K562 (cell line): Measurements from ENCODE around the gene ZNF544. TPM values are rescaled to one million over a fixed set of nuclear protein-coding genes. Genes with fewer than 3 reads are reported as not detected.

Experiments
- AFF1 ChIP-seq, 2 experiments: fragments of 450-650 bp; IDR thresholded peaks; 2 replicates each; pipeline ENCODE4 v1.6.1; 2018; ENCODE audit warnings: mild to moderate bottlenecking in 2 of 2, low read depth in 1 of 2; ENCODE audit not compliant: partially characterized antibody in 2 of 2
- AFF4 ChIP-seq: sonication (generic); formaldehyde crosslinking; IDR thresholded peaks from 2 replicates; pipeline ENCODE4 v1.8.0; 2023; ENCODE audit warnings: mild to moderate bottlenecking, missing genetic modification reagents
- ARNT ChIP-seq, 2 experiments: fragments of 450-650 bp; IDR thresholded peaks; 2 replicates each; pipeline ENCODE4 v1.6.1; 2016; ENCODE audit warnings: mild to moderate bottlenecking in 1 of 2
- BRF2 ChIP-seq: IDR thresholded peaks from 3 replicates; pipeline ENCODE4 v1.6.1; 2011; ENCODE audit warnings: borderline replicate concordance, mild to moderate bottlenecking; ENCODE audit not compliant: insufficient read length, insufficient read depth
- CEBPB ChIP-seq: fragments of 450-650 bp; IDR thresholded peaks from 2 replicates; pipeline ENCODE4 v1.6.1; 2016; ENCODE audit warnings: missing genetic modification characterization, missing compliant biosample characterization
- ERF ChIP-seq: fragments of 450-650 bp; formaldehyde crosslinking; IDR thresholded peaks from 2 replicates; pipeline ENCODE4 v1.4.0; 2020; ENCODE audit warnings: mild to moderate bottlenecking, mixed read lengths
- HNRNPH1 ChIP-seq: fragments of 200-400 bp; formaldehyde crosslinking; optimal IDR thresholded peaks from 2 replicates; pipeline ENCODE3; 2017; ENCODE audit warnings: low read depth, mild to moderate bottlenecking, low read length, moderate library complexity
- NFIX ChIP-seq: fragments of 250-450 bp; sonication (Bioruptor Pico); IDR thresholded peaks from 2 replicates; pipeline ENCODE4 v1.4.0; 2020; ENCODE audit warnings: low read depth, mild to moderate bottlenecking, moderate library complexity
- RB1 ChIP-seq: fragments of 450-650 bp; IDR thresholded peaks from 2 replicates; pipeline ENCODE4 v1.6.1; 2017; ENCODE audit warnings: low read depth, mild to moderate bottlenecking
- SIN3B ChIP-seq: fragments of 450-650 bp; IDR thresholded peaks from 2 replicates; pipeline ENCODE4 v1.6.1; 2017; ENCODE audit warnings: low read depth, mild to moderate bottlenecking, moderate library complexity
- SRSF7 ChIP-seq: fragments of 200-400 bp; formaldehyde crosslinking; optimal IDR thresholded peaks from 2 replicates; pipeline ENCODE3; 2017; ENCODE audit warnings: mild to moderate bottlenecking, low read depth, low read length
- YY1 ChIP-seq, 3 experiments: IDR thresholded peaks; 2 replicates each; pipeline ENCODE4 v1.6.1; 2011; ENCODE audit warnings: low read length in 2 of 3, mild to moderate bottlenecking in 2 of 3, moderate library complexity in 2 of 3, borderline replicate concordance in 1 of 3, control low read depth in 1 of 3, low read depth in 1 of 3; ENCODE audit not compliant: insufficient read depth in 3 of 3, insufficient replicate concordance in 2 of 3, control insufficient read depth in 1 of 3, insufficient read length in 1 of 3; ENCODE audit errors: extremely low read depth in 1 of 3
- ZKSCAN1 ChIP-seq: fragments of 150-350 bp; IDR thresholded peaks from 2 replicates; pipeline ENCODE4 v1.6.1; 2016; ENCODE audit warnings: low read depth, low read length
- ZNF280A ChIP-seq: fragments of 450-650 bp; IDR thresholded peaks from 2 replicates; pipeline ENCODE4 v1.6.1; 2018; ENCODE audit warnings: mild to moderate bottlenecking, low read depth; ENCODE audit not compliant: partially characterized antibody
- ZNF444 ChIP-seq: fragments of 250-450 bp; sonication (Bioruptor Pico); IDR thresholded peaks from 2 replicates; pipeline ENCODE4 v1.4.0; 2020; ENCODE audit warnings: mild to moderate bottlenecking, moderate library complexity
- ZNF586 ChIP-seq: fragments of 450-650 bp; formaldehyde crosslinking; conservative IDR thresholded peaks from 2 replicates; pipeline ENCODE4 v1.4.0; 2020; ENCODE audit warnings: mild to moderate bottlenecking, moderate library complexity
- polyA plus RNA-seq, 8 experiments: library from polyadenylated mRNA; depleted of rRNA in 4 of 8; stranded (reverse) in 5 of 8; unstranded in 3 of 8; fragments of >200 nt; fragmentation: Nextera tagmentation in 2 of 8; fragmentation: Illumina TruSeq in 1 of 8; extraction: Ambion mirVana in 2 of 8; extraction: Trizol in 1 of 8; gene quantifications; 2 replicates each; pipeline versions ENCODE4 v1.2.1 to v1.2.3, GENCODE V29; 2011 to 2014; ENCODE audit warnings: inconsistent platforms in 1 of 8, missing spikeins in 1 of 8
- total RNA-seq, 7 experiments: library from RNA; depleted of rRNA in 6 of 7; stranded (reverse); fragments of >200 nt in 6 of 7; fragmentation: Illumina TruSeq in 2 of 7; extraction: Trizol in 2 of 7; gene quantifications; 2 replicates each; pipeline versions ENCODE4 v1.2.1 to v1.2.3, GENCODE V29; 2011 to 2021; ENCODE audit warnings: low replicate concordance in 1 of 7

The ZNF544 gene
- total and polyA plus RNA-seq, 9 of the 15 experiments (the other 6 are each of a cell fraction or from before 2014, with no cell fraction given), result 23.6 to 59.0 (median 41.4) TPM

GRCh38 chr19:58278541-58279041 lies 49.9 kb downstream of the ZNF544 start, which contains the start of gene ZNF8 (continued):
- TF ChIP-seq BRF2, result no peak
- TF ChIP-seq ZNF444, result no peak
- peak; percentile 65; the same call in 1 of the 2 replicates for TF ChIP-seq RB1
- TF ChIP-seq HNRNPH1, result no peak
- no peak for TF ChIP-seq ARNT (IDR thresholded peaks at IDR 0.05)
- no peak; the same call in 1 of the 2 replicates for TF ChIP-seq SIN3B
- TF ChIP-seq SRSF7, result no peak
- no peak for TF ChIP-seq ZNF280A
- TF ChIP-seq ERF (CRISPR knock-in tag), result no peak; the same call in 1 of the 2 replicates
- TF ChIP-seq ZKSCAN1, result 0 out of 2 replicates have a peak, but pooled peaks have one; percentile 9
- TF ChIP-seq AFF4, result 0 out of 2 replicates have a peak, but pooled peaks have one; percentile 2
- no peak for TF ChIP-seq NFIX (CRISPR knock-in tag)
- TF ChIP-seq AFF1 (IDR thresholded peaks at IDR 0.05; ENCODE audit: low read depth in 1 of 2, partially characterized antibody in 2 of 2), result peak in 1 of 2 experiments; percentile 77
- no peak for TF ChIP-seq ZNF586 (CRISPR knock-in tag)
- TF ChIP-seq YY1 (IDR thresholded peaks at IDR 0.05; ENCODE audit: borderline replicate concordance in 1 of 3, control insufficient read depth in 1 of 3, extremely low read depth in 1 of 3, insufficient read depth in 3 of 3, insufficient read length in 1 of 3, insufficient replicate concordance in 2 of 3, low read depth in 1 of 3, low read length in 2 of 3), result peak; percentile 92 to 98 (median 97)
- TF ChIP-seq CEBPB (tag), result no peak
